GM18909 (cell line): Measurements from ENCODE around the gene SPIRE1.
"Not testable (repeated sequence)": the region's sequence is repeated elsewhere in the genome, so short reads cannot be mapped to it uniquely, and the experiment has no call there.

Experiments
- ATAC-seq: cut with Tn5 transposase; IDR thresholded peaks from one replicate; pipeline ENCODE4 v1.9.1; 2021; ENCODE audit warnings: mild to moderate bottlenecking; ENCODE audit not compliant: unreplicated experiment, poor library complexity

SPIRE1 gene

DNA sequence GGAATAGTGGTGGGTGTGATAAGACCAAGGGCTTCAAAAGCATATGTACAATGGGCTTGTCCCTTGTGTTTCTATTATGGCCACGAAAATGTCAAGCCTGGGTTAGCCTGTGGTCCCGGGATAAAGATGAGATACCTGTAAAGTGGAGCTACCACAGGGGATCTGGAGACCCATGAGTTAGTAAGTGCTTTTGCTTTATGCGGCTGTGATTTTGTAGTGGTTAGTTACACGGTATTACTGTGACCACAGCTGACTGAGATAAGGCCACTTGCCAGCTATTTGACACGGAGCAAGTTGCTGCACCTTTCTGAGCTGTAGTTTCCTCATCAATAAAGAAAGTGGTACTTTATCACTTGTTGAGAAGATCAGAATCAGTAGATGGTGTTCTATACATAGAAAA is 150.9 kb downstream of the SPIRE1 start:
- ATAC-seq: no peak

DNA sequence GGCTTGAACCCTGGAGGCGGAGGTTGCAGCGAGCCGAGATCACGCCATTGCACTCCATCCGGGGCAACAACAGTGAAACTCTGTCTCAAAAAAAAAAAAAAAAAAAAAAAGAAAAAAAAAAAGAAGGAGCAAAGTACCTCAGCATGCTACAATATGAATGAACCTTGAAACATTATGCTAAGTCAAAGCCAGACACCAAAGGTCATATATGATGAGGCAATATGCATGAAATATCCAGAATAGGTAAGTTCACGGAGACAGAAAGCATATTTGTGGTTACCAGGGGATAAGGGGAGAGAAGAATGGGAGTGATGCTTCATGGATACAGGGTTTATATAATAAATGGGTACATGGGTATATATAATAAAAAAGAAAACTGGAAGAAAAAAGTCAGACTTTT is 156.9 kb downstream of the SPIRE1 start:
- no peak for ATAC-seq

DNA sequence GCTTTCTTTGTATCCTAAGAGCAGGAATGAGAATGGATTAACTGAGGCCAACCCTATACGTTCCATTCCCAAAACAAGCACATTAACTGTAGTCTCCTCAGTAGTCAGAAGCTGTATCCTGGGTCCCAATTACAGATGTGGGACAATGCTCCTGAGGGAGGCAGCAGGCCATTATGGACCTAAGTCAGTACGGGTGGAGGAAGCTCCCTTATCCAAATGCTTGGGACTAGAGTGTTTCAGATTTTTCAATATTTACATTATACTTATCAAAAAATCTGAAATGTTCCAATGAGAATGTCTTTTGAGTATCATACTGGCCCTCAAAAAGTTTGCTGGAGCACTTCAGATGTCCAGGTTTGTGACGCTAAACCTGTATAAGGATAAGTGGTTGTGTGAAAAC is 160.1 kb downstream of the SPIRE1 start:
- ATAC-seq: no peak

DNA sequence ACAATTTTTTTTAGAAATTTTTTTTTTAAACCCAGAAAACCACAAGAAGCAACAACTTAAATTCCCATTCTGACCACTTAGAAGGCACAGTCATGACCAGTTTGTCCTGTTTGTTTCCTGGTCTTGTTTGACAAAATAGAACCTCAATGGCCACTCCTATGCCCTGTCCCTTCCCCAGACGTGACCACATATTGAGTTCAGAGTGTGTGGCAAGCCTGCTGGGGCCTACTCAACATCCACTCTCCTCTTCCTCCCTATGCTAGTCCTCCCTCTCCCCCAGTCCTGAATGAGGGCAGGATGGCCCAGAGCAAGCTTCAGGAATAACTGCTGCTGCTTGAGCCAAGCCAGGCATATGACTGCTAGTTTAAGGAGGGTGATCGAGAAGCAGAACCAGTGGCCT is 160.6 kb downstream of the SPIRE1 start:
- ATAC-seq: no peak

DNA sequence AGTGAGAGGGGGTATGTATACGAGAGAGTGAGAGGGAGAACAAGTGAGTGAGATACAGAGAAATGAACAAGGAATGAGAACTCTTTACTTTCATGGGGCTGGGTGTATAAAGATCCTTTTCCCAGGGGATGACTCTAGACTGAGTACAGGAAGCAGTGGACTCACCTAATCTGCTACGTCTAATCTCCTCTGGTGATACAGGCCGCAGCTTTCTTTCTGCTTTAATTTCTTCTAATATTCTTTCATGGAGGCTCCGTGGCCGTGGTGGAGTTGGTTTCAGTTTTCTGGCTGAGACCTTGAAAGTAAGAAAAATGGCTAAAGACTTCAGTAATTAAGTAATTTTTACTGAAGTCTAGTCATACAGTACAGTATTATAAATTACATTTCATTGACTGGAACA is 165.0 kb downstream of the SPIRE1 start:
- no peak for ATAC-seq

DNA sequence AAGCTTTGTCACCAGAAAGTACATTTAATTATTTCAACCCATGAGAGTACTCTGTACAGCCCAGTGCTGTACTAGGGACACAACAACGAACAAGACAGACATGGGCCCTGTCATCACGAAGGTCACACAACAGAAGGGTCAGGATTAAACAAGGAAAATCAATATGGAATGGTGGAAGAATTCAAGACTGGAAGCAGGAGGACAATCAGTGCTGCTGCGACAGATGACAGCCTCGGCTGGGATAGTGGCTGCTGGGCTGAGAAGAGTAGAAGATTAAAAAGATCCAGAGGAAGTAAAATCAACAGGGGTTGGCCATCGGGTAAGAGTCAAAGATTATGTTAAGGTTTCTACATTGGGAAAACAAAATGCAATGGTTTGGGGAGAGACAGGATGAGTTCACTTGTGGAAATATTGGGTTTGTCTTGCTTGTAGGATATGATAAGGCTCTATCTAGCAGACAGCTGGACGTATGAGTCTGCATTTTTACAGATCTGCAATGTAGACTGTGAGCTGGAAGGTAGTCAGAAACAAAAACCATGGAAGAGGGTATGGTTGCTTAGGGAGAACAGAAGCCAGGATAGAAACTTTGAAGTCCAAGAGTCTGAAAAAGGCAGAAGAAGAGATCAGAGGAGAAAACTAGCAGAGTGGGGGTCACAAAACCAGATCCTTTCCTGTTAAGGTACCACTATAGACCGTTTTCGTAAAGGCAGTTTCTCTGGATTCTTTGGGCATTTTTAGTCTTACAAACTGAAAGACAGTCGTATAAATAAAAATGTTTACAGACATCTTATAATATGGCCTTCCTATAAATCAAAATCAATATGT is 166.1 kb downstream of the SPIRE1 start:
- no peak for ATAC-seq

DNA sequence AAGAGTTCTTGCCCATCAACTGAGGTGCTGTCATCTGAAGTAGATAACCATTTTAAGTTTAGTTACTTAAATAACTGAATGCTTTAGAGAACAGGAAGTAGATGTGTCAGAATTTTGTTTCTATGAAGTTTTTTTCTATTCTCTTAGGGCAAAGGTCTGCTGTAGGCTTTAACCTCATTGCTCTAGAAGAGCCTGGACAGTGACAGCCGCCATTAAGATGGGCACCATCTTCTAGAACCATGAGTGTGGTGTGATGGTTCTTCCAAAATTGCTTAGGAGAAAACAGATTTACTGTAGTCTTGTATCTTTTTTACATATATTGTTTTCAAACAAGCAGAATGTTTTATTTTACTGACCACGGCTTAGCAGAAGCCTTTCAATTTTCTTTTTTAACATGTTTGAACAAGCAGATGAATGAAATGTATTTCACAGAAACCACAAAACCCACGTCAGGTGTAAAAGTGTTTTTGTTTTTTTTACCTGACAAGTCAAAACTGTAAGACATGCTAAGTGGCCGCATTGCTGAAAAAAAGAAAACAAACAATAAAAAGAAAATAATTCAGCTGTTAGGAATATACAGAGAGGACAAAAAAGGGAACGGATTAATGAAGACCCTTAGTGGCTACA is 172.3 kb downstream of the SPIRE1 start:
- ATAC-seq: no peak

DNA sequence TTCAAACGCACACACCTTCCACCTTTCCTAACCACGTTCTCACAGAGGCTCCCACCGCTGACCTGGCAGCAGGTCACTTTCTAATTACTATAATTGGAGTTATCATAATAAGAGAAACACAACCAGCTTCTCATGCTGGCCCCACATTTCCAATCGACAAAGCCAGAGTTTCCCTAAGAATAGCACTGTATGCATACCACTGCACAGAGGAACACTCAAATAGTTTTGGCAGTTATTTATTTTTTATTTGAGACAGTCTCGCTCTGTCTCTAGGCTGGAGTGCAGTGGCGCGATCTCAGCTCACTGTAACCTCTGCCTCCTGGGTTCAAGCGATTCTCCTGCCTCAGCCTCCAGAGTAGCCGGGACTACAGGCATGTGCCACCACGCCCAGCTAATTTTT is 176.0 kb downstream of the SPIRE1 start:
- ATAC-seq: not testable (repeated sequence)

DNA sequence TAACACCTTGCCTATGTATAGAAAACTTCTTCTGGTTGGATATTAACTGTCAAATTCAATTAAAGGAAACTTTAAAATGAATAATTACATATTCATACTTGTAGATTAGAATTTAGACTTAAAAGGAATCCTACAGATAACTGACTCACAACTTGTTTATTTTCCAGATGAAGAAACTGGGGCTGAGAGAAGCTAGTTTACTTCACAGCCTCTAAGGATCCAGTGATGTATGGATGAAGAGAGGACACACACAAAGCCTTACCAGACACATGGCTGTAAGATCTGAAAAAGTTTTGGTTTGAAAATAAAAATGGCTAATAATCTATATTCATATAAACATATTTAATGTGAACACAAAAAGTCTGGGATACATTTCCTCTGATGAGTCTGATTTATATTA is 177.9 kb downstream of the SPIRE1 start:
- no peak for ATAC-seq

DNA sequence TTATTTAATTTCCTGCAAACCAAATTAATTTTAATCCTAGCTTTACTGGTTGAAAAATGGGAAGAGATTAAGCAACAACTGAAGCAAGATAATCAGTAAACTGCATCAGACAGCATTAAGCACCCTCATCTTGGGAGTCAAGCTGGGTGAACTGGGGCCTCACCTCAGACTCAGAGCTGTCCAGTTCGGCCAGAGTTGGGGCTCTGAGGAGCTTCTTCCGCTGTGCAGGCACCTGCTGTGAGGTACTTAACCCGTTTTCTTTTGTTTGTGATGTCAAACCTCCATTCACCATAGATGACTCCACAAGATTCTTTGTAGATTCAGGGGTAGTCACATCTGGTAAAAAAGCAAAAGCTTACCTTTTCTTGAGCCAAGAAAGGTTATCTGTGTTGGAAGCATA is 178.4 kb downstream of the SPIRE1 start:
- ATAC-seq: no peak

DNA sequence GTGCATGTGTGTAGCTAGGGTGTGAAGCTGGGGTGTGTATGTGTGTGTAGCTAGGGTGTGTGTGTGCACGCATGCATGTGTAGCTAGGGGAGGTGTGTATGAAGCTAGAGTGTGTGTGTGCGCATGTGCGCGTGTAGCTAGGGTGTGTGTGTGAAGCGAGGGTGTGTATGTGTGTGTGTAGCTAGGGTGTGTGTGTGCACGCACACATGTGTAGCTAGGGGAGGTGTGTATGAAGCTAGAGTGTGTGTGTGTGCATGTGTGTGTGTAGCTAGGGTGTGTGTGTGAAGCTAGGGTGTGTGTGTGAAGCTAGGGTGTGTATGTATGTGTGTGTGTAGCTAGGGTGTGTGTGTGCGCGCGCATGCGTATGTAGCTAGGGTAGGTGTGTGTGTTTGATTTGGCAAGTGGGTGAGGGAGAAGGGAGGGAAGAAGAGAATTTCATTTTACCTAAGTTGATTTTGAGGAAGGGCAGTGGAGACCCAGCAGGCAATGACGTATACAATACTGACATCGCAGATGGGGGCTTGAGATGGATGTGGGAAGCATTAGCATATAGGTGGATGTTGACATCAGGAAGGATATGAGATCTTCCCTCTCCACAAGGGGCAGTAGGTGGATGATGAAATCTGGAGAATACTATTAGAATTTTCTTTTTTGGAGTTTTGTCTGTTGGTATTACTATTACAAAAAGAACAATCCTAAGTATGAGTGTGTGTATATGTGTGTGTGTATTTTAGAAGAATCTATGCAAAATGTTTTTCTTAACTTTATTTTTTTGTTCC is 179.4 kb downstream of the SPIRE1 start:
- no peak for ATAC-seq

DNA sequence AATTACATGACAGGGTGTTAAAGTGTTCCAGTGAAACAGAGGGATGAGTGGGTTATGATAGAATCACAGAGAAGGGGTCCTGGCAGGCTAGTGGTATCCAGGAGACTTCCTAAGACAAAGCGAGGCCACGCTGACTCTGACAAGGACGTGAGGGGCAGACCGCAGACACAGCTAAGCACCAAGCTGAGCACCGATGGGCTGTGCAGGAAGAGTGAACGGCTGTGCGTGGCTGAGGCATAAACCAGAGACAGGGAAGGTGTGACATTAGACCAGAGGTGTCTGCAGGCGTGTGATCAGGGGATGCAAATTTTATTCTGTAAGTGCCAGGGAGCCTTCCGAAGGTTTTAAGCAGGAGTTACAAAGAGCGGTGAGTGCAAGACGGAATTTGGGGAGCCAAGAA is 180.3 kb downstream of the SPIRE1 start:
- no peak for ATAC-seq

DNA sequence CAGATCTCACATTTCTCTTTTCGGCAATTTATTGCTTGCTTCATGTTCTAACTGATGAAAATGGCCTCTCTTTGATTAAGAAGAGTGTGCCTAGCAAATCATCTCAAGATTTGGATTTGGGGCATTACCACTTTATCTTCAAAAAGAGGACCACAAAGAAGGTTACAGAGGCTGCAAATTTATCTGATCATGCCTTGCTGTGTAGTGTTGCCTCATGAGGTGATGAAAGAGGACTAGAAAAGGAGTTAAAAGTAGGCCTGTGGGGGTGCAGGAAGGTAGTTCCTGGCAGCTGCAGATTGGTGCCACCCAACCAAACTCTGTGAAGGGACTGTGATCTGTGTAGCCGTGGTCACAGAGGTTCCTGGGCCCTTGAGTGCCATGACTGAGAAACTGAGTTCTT is 181.0 kb downstream of the SPIRE1 start:
- ATAC-seq: no peak

DNA sequence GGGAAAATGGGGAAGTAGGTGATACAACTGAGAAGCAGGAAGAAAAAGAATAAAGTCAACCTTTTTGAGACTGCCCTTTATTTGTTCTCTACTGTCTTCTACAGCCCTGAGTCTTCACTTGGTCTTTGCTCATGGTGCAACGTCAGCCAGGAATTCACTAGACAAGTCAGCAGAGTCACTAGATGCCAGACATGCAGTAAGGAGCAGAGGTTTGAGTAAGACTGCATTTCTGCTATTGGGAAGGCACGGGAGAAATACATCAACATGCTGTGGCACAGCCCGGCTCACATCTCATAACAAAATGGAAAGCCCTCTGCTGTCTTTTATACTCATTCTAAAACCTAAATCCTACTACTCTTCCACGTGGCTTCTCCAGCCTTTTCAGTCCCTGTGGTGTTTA is 183.0 kb downstream of the SPIRE1 start:
- ATAC-seq: no peak

DNA sequence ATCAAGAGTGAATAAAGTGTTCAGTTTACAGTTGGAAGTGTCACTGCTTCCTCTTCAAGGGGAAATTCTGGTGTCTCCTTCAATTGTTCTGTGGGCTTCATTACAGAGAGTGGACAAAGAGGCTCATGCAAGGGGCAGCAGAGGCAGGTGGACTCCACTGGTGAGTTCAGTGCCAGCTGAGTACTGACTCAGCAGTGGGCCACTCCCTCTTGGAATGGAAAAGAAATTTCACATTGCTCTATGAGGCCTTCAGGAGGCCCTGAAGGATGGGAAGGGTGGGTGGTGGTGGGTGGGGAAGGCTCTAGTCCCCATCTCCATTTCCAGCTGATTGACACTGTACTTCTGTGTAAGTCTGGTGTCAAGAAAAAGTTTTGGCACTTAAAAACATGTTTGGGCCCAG is 183.8 kb downstream of the SPIRE1 start:
- no peak for ATAC-seq

DNA sequence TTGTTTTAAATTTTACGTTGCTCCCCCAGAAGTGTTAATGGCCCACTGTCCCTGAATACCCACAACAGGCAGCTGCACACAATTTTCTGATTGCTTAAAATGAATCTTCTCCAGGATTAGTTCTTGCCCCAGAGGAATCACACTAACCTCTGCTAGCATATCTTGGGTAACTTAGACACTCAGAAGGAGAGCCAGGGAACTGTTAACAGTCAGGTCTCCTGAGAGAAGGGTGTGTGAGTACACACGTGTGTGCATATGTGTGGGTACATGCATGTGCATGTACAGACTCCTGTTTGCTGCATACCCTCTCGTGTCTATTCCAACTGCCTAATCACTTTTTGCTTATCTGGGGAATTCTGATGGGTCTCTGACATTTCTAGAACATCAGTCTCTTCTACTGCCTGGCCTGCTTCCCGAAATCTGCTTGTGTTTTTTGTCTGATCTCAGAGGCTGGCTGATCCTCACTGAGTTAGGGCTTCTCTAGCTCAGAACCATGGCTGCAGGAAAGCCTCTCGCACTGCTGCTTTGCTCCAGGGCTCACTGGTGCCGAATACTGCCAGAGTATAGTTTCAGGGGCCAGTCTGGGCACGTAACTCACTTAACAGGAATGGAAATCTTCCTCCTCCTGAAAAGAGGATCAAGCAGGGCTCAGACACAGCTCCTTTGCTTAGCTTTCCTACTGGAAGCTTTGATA is 187.4 kb downstream of the SPIRE1 start:
- no peak for ATAC-seq

DNA sequence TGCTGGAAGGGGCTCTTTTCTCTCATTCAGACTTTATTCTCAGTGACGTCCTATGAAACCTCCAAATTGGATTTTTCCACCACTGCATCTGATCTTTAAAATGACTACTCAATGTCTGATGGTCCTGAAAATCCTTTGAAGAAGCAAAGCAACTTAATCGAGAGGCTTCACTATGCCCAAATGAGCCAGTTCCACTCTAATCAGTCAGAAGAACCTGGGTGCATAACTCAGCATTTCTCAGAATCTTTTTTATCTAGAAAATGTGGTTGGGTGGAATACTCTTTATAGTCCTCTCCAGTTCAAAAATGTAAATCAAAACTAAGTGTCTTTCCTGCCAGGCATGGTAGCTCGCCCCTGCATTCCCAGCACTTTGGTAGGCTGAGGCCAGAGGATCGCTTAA is 189.5 kb downstream of the SPIRE1 start:
- no peak for ATAC-seq

DNA sequence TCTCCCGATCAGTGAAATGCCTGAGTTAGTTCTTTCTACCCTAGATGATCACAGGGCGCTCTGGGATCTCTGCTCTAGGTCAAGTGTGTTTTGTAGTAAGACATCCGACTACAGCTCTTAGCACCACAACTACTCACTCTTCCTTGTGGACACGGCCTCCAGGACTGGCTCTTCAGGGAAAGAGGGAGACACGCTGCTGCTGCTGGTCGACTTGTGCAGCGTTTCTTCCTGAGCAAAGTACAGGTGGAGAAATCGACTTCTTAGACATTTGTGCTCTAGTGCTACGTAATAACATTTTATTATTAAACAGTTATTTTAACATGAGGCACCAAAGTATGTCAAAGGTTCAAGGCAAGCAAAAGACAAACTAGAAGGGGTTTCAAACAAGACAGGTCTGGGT is 193.2 kb downstream of the SPIRE1 start:
- ATAC-seq: no peak

DNA sequence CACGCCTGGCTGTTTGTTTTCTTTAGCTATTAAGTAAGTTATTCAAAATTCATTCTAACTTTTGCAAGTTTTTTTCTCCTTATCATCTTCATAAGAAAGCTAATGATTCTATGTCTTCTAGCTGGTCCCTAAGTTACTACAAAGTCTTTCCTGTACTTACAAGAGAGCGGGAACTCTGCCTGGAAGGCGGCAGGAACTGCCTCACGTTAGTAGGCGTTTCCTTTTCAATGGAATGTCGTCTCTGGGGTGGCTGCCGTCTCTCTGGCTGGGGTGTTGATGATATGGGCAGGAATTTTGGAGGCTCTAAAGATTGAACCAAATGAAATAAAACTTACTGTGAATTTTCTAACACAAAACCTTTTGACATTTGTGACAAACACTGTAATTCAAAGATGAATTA is 194.7 kb downstream of the SPIRE1 start:
- ATAC-seq: no peak

DNA sequence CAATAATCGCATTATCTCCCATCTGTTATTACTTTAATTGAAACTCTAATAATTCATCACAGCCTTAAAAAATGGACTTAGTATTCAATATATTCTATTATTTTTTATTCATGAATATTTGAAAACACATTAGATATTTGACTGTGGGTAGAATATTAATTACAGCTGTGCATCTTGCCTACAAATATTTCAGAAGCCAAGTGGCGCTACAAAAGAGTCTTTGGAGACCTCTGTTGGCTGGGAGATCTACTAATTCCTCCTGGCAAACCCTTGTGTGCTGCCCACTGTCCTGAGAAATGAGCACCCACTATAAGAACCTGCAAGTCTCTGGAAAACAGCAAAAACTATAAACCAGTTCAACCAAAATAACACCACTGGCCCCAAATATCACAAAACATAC is 195.7 kb downstream of the SPIRE1 start:
- ATAC-seq: no peak

DNA sequence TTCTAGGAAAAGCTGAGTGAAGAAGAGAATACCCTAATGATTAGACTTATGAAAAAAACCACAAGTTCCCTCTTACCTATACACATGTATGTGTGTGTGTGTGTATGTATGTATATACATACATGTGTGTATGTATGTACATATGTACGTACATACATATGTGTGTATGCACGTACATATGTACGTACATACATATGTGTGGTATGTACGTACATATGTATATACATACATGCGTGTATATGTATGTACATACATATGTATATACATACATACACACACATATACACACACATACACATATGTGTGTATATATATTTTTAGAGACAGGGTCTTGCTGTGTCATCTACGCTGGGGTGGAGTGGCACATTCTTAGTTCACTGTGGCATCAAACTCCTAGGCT is 196.6 kb downstream of the SPIRE1 start:
- no peak for ATAC-seq
